IPS-18c (cell line): ENCODE measurements around the gene TMEM184C.
A peak's percentile ranks its signal among the peaks of the same experiment; 100 is the strongest.

ENCODE experiments used
- H3K4me3 ChIP-seq: 2 replicates; pipeline ENCODE4 v1.7.0; 2013; ENCODE audit warnings: low read depth, mild to moderate bottlenecking, low read length, moderate library complexity; ENCODE audit not compliant: insufficient read depth
- H3K9me3 ChIP-seq: one replicate; pipeline ENCODE4 v1.6.1; 2013; ENCODE audit warnings: mild to moderate bottlenecking, low read length, moderate library complexity; ENCODE audit not compliant: control insufficient read depth, insufficient read depth

Gene TMEM184C

DNA sequence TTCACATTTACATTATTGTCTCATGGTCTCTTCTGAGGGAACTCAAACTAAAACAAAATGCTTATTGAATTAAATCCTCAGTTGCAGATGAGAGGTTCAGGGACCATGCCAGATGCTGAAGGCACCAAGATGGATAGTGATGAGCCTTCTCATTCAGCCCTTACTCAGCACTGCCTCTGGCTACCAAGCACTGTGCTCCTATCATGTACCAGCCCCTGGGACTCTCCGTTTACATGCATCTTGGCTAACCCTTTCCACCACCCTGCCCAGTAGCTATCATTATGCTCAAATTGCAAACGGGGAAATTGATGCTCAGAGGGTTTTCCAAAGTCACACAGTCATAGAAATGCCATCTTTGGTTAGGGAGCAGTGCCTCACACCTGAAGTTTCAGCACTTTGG, 22.6 kb upstream of the TMEM184C start:
- Histone ChIP-seq H3K4me3 (no peak overlapping the region), H3K9me3 (no peaks in the 10 kb centered on the region)

GRCh38 chr4:147596377-147596776, 20.8 kb upstream of the TMEM184C start:
- H3K9me3 ChIP-seq: no peaks in the 10 kb centered on the region
- H3K4me3 ChIP-seq: no peak overlapping the region

GRCh38 chr4:147596981-147597380, 20.2 kb upstream of the TMEM184C start:
- no peak overlapping the region for H3K4me3 ChIP-seq
- H3K9me3 ChIP-seq: no peaks in the 10 kb centered on the region

GRCh38 chr4:147597561-147597960, 19.6 kb upstream of the TMEM184C start:
- no peak overlapping the region for H3K4me3 ChIP-seq
- no peaks in the 10 kb centered on the region for H3K9me3 ChIP-seq

GRCh38 chr4:147599206-147599605, 18.0 kb upstream of the TMEM184C start:
- Histone ChIP-seq H3K4me3 (no peak overlapping the region), H3K9me3 (no peaks in the 10 kb centered on the region)

DNA sequence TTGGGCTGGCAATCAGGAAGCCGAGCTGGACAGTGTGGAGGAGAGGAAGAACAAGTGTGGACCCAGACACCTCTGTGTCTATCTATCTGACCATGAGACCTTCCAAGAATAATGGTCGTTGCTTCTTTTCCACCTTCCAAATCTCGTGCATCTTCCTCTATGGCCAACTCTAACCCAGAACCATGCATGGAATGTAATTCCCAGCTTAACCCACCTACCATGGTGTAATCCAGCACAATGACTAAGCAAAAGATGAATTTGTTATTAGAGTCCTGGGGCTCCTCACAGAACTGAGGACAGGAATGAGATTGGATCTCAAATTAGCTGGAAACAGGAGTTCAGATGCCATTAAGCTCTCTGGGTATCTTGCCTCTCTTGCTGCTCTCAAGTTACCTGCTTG, 17.4 kb upstream of the TMEM184C start:
- no peaks in the 10 kb centered on the region for H3K9me3 ChIP-seq
- no peak overlapping the region for H3K4me3 ChIP-seq

- H3K9me3 ChIP-seq: no peaks in the 10 kb centered on the region
- no peak overlapping the region for H3K4me3 ChIP-seq
Observed at GRCh38 chr4:147605499-147605898, 11.7 kb upstream of the TMEM184C start.

DNA sequence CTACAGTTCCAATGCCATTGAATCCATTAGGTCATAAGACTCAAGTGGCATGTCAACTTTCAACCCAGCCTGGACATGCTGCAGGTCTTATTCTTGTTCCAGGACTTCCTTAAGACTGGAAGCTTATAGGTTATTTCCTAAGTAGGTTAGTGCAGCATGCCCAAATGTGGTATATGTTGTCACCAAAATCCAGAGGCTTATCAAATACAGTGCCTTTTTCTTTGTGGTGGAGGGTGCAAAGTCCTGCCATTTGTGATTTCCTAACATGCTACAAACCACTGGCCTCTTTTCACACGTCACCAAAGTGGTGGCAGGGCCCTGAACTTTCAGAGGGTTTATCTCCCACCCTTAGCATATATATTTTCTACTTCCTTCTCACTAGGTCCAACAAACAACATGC, 9.7 kb upstream of the TMEM184C start:
- Histone ChIP-seq H3K9me3 (no peaks in the 10 kb centered on the region), H3K4me3 (no peak overlapping the region)

- no peak overlapping the region for H3K4me3 ChIP-seq
- no peaks in the 10 kb centered on the region for H3K9me3 ChIP-seq
Observed at GRCh38 chr4:147610686-147611085, 6.5 kb upstream of the TMEM184C start.

- H3K9me3 ChIP-seq: no peaks in the 10 kb centered on the region
- H3K4me3 ChIP-seq: peak overlapping the region; percentile 72
Observed at GRCh38 chr4:147616849-147617172, 386 bp upstream of the TMEM184C start.

GRCh38 chr4:147617841-147618691, 869 bp downstream of the TMEM184C start:
- H3K9me3 ChIP-seq: no peaks in the 10 kb centered on the region
- H3K4me3 ChIP-seq: peak overlapping the region; percentile 72

DNA sequence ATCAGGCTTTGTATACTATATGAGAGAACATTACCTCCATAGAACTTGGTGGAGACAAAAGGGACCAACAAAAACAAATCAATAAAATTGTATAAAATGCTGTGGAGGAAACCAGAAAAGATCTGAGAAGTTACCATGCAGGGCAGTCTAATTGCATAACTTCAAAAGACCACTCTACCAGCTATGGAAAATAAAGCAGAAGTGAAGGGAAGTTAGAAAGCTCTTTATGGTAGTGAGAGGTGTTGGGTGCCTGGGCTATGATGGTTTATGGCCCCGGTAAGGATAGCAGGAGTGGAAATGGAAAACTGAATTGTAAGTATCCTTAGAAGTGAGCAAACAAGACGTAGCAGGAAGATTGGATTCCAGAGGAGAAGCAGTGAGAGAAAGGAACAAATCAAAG, 3.1 kb downstream of the TMEM184C start:
- Histone ChIP-seq H3K9me3 (no peaks in the 10 kb centered on the region), H3K4me3 (no peak overlapping the region)

DNA sequence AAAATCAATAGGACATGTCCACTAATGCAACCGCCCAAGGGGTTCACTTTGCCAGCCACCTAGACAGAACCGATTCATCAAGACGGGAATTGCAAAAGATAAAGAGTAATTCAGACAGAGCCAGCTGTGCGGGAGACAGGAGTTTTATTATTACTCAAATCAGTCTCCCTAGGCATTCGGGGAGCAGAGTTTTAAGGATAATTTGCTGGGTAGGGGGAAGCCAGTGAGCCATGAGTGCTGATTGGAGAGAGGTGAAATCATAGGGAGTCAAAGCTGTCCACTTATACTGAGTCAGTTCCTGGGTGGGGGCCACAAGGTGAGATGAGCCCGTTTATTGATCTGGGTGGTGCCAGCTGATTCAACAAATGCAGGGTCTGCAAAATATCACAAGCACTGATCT, 8.5 kb downstream of the TMEM184C start:
- no peak overlapping the region for H3K4me3 ChIP-seq
- no peaks in the 10 kb centered on the region for H3K9me3 ChIP-seq

GRCh38 chr4:147626903-147627302, 9.7 kb downstream of the TMEM184C start:
- no peaks in the 10 kb centered on the region for H3K9me3 ChIP-seq
- no peak overlapping the region for H3K4me3 ChIP-seq

DNA sequence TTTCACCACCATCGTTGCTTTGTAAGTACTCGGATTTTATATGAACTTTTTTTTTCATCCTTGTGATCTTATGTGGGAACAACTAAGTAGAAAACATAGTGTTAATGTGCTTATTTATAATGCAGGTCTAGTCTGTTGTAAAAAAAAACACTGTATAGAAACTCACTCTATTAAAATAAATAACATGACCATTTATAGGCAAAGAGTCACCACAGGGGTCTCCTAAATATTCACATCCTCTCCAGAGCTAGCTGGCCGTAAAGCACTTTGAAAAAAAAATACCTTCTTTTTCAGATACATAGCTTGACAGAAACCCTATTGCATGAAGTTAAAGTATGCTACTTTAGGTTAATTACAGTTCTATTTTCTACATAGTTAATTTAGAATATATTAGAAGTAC, 11.2 kb downstream of the TMEM184C start:
- H3K4me3 ChIP-seq: no peak overlapping the region

DNA sequence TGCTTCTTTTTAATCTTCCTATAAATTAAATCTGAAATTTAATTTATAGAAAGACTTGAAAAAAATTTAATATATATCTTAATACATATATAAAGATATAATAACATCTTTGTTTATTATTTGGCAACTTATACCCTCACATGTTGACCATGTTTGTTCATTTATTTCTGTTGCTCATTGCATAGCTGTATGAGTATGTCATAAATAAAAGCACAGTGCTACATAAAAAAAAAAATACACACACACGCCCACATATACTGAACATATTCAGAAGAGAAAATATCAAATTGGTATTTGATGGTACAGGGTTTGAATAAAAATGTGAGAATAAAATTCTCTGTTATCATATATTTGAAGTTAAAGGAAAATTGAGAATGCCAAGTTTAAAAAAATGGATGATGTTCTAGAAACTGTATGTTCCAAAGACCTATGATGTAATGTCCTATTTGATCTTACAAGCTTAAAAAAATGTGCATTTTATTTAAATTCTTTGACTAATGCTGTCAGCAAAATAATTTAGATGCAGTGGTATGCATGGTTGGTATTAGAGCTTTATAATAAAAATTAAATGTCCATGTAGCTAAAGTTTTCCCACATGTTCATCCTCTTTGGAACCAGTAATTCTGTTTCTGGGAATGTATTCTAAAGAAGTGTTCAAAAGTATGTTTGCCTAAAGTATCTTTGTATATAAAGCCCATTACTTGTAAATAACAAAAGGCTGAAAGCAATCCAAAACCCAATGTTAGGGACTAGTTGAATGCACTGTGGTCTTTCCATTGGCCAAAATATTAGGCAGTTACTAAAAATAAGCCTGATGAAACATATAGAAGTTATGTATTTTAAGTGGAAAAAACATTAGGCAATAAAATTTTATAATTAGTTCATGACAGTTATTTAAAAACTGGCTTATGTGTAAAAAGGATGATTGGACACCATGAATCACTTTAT, 12.9 kb downstream of the TMEM184C start:
- H3K9me3 ChIP-seq: no peaks in the 10 kb centered on the region
- no peak overlapping the region for H3K4me3 ChIP-seq

More for the DNA sequence above, 11.2 kb downstream of the TMEM184C start:
- no peaks in the 10 kb centered on the region for H3K9me3 ChIP-seq

DNA sequence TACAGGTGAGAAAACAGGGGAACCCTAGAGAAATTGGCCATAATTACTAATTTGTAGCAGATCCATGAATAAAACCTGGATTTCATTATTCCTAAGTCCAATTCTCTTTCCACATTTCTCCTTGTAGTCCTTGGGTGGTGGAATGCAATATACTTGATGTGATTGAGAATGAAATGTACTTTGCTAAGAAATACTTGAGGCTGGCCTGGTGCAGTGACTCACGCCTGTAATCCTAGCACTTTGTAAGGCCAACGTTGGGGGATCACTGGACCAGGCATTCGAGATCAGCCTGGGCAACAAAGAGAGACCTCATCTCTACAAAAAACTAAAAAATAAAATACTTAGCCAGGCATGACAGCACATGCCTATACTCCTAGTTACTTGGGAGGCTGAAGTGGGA, 15.9 kb downstream of the TMEM184C start:
- Histone ChIP-seq H3K9me3 (no peaks in the 10 kb centered on the region), H3K4me3 (no peak overlapping the region)

DNA sequence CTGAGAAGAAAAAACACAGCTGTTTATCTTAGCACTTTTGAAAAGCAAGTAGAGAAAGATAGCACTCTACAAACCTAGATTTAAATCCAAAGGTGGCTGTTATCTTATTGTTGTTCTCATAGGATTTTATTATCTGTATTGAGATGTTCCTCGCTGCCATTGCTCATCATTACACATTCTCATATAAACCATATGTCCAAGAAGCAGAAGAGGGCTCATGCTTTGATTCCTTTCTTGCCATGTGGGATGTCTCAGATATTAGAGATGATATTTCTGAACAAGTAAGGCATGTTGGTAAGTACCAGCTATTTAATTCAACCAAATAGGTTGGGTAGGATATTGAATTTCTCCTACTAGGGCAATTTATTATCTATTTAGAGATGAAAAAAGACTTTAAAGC, 16.4 kb downstream of the TMEM184C start:
- Histone ChIP-seq H3K4me3 (no peak overlapping the region), H3K9me3 (no peaks in the 10 kb centered on the region)
